ENCODE results near the gene PAK1IP1. TPM values are rescaled to one million over a fixed set of nuclear protein-coding genes. Genes with fewer than 3 reads are reported as not detected.

Gene PAK1IP1
- total RNA-seq, 1 donor from 2014 or later = 6.1 TPM

DNA sequence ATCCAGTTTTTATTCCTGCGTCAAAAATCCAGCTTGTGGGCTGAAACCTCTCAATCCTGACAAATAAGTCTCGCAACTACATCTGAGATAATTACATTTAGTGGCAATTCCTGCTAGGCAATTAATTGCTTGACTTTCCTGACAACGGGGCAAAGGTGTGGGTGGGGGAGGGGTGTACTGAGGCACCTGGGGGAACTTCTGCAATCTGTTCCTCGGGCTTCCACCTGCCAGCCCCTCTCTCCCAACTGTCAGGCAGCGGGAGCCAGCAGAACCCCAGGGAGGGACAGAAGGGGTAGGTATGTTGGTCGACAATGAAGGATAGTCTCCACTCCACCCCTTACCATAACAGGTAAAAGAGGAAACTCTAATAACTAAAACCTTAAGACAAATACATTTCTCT, 7.2 kb upstream of the PAK1IP1 start:
- TF ChIP-seq, protein P1, sequence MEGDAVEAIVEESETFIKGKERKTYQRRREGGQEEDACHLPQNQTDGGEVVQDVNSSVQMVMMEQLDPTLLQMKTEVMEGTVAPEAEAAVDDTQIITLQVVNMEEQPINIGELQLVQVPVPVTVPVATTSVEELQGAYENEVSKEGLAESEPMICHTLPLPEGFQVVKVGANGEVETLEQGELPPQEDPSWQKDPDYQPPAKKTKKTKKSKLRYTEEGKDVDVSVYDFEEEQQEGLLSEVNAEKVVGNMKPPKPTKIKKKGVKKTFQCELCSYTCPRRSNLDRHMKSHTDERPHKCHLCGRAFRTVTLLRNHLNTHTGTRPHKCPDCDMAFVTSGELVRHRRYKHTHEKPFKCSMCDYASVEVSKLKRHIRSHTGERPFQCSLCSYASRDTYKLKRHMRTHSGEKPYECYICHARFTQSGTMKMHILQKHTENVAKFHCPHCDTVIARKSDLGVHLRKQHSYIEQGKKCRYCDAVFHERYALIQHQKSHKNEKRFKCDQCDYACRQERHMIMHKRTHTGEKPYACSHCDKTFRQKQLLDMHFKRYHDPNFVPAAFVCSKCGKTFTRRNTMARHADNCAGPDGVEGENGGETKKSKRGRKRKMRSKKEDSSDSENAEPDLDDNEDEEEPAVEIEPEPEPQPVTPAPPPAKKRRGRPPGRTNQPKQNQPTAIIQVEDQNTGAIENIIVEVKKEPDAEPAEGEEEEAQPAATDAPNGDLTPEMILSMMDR (IDR thresholded peaks at IDR 0.05) = no peak
- no peaks in the 10 kb centered on the region for H3K27me3 ChIP-seq
- H3K27ac ChIP-seq = no peak overlapping the region
- DNase-seq (ENCODE audit: low spot score in 2 of 2) = no peak
- no peak overlapping the region for H3K4me3 ChIP-seq
- no peaks in the 10 kb centered on the region for H3K4me1 ChIP-seq
- no peaks in the 10 kb centered on the region for H3K36me3 ChIP-seq
- intact Hi-C loops (cut with DNase I) = no loop called here
- no peaks in the 10 kb centered on the region for H3K9me3 ChIP-seq

DNA sequence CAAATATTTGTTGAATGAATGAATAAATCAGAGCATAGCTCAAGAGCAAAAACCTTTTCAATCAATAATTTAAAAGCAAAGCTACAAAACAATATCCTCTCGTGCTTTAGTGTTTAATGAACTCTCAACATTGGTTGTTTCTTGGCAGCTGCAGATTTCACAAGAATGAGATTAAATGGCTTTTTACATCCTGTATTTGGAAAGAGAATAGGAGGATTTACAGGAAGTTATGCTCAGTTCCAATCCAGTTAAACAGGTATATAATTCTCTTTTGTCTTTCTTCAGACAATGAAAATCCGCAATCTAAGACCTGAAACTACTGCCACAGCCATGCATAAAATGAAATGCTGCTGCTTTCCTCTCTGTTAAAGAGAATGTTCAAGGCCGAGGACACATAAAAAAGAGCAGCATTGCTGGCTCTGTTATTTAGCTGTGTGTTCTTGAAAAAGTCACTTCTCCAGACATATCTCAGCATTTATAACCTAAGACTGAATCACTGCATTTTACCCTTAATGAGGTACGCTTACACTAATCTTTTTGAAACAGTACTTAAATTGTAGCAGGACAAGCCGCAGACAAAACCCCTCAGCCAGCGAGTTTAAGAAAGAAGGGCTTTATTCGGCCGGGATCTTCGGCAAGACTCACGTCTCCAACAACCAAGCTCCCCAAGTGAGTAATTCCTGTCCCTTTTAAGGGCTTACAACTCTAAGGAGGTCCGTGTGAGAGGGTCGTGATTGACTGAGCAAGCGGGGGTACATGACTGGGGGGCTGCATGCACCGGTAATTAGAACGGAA, 3.9 kb upstream of the PAK1IP1 start:
- Histone ChIP-seq H3K36me3 (no peaks in the 10 kb centered on the region), H3K27ac (no peak overlapping the region)
- intact Hi-C loops (cut with DNase I) = no loop called here

DNA sequence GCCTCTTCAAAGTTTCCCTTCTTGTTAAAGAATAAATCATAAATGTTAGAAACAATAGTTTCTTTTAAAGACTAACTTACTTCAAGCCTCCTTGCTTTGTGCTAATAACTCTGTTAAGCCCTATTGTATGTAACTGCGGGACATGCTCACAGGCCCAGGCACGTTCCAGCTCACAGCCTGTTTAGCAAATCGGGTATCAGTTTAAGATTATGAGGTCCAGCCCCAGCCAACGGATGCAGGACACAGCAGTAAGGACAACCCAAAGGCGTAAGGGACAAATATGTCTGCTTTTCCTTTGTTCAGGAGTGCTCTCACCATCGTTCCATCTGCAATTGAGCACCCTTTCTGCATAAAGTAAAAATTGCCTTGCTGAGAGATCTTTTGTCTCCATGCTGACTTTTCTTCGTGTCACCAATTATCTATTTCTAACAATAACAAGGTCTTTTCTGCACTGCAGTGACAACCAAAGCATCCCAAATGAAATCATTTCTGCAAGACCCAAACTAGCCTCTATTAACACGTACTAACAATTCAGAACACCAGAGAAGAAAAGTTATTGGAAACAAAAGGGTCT, 1.7 kb upstream of the PAK1IP1 start:
- H3K4me3 ChIP-seq = peak overlapping the region; percentile 72 to 87
- TF ChIP-seq, protein P1 (IDR thresholded peaks at IDR 0.05) = no peak

More for the DNA sequence above, 3.9 kb upstream of the PAK1IP1 start:
- DNase-seq (ENCODE audit: low spot score in 2 of 2) = no peak
- no peaks in the 10 kb centered on the region for H3K27me3 ChIP-seq
- H3K9me3 ChIP-seq = no peaks in the 10 kb centered on the region
- H3K4me1 ChIP-seq = peaks cover 0 to 16% of the 10 kb centered on the region in 2 donors
- TF ChIP-seq, protein P1 (IDR thresholded peaks at IDR 0.05) = no peak
- H3K4me3 ChIP-seq = no peak overlapping the region

DNA sequence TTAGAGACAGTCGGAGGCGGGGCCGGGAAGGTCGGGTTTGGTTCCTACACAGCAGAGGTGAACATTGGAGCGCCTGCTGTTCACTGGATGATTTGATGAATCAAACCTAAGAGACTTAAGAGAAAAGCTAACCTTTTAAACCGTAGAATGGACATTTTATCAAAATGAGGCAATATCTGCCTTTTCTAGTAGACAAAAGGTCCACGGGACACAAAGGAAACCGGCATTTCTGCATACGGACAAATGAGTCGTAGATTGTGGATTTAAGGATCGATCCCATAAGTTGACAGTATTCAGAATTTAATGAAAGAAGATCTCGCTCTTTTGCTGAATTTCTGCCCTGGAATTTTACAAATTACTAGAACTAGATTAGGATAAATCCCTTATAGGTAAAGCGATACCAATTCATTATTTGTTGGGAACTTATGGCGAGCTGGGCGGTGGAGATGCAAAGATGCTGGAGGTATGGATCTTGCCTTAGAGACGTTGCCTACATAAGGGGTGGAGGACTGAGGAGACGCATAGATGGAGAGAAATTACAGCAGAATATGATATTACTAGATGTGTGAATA, 400 bp downstream of the PAK1IP1 start:
- peaks cover 0 to 23% of the 10 kb centered on the region in 2 donors for H3K4me1 ChIP-seq
- H3K27ac ChIP-seq = peak overlapping the region; percentile 85 to 95
- no peaks in the 10 kb centered on the region for H3K9me3 ChIP-seq
- TF ChIP-seq, protein P1 (IDR thresholded peaks at IDR 0.05) = no peak
- intact Hi-C loops (cut with DNase I) = loop anchor here (2.0 to 5.0 kb wide), 2 partner anchors 42 to 50 kb away; no protein-coding TSS in a partner anchor
- H3K27me3 ChIP-seq = no peaks in the 10 kb centered on the region
- no peak for DNase-seq (ENCODE audit: low spot score in 2 of 2)
- H3K36me3 ChIP-seq = peaks cover 16 to 27% of the 10 kb centered on the region in 2 donors
- peak overlapping the region; percentile 72 to 87 for H3K4me3 ChIP-seq

More for the DNA sequence above, 1.7 kb upstream of the PAK1IP1 start:
- DNase-seq (ENCODE audit: low spot score in 2 of 2) = no peak
- Histone ChIP-seq H3K27me3 (no peaks in the 10 kb centered on the region), H3K27ac (no peak overlapping the region), H3K9me3 (no peaks in the 10 kb centered on the region), H3K36me3 (peaks cover 3 to 7% of the 10 kb centered on the region in 2 donors), H3K4me1 (peaks cover 0 to 23% of the 10 kb centered on the region in 2 donors)
- intact Hi-C loops (cut with DNase I) = no loop called here

DNA sequence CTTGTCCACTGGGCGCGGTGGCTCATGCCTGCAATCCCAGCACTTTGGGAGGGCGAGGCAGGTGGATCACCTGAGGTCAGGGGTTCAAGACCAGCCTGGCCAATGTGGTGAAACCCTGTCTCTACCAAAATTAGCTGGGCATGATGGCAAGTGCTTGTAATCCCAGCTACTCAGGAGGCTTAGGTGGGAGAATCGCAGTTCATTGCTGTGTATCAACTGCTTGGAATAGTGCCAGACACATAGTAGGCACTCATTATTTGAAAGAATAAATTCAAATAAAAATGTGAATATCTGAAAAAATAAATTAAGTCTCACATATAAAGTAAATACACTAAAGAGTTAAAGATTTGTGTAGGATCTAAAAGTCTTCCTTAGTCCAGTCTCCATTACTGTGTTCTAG, 1.9 kb downstream of the PAK1IP1 start:
- intact Hi-C loops (cut with DNase I) = loop anchor here (5.0 kb wide), 1 partner anchor 41 kb away; no protein-coding TSS in a partner anchor
- no peak for DNase-seq (ENCODE audit: low spot score in 2 of 2)

More for the DNA sequence above, 1.9 kb downstream of the PAK1IP1 start:
- Histone ChIP-seq H3K27me3 (no peaks in the 10 kb centered on the region), H3K9me3 (no peaks in the 10 kb centered on the region), H3K36me3 (peaks cover 16 to 37% of the 10 kb centered on the region in 2 donors), H3K4me3 (no peak overlapping the region), H3K27ac (no peak overlapping the region), H3K4me1 (peaks cover 0 to 23% of the 10 kb centered on the region in 2 donors)
- TF ChIP-seq, protein P1 (IDR thresholded peaks at IDR 0.05) = no peak

Measured in ascending aorta (tissue), 2 donors.